ENCODE measurements around the gene S1PR4. TPM values are rescaled to one million over a fixed set of nuclear protein-coding genes. Genes with fewer than 3 reads are reported as not detected.

Gene S1PR4
- polyA plus RNA-seq, 1 of the 3 experiments (the other 2 are of a cell fraction): not detected

GRCh38 chr19:3192684-3193083 lies 14.1 kb downstream of the S1PR4 start:
- Histone ChIP-seq H3K9me2 (no peaks in the 10 kb centered on the region), H3K9me3 (no peaks in the 10 kb centered on the region), H3K4me3 (ENCODE audit: low read depth in 2 of 2, low read length in 1 of 2) (no peak overlapping the region), H3K27me3 (ENCODE audit: insufficient read depth) (no peaks in the 10 kb centered on the region), H3K4me1 (ENCODE audit: control insufficient read depth in 1 of 2, insufficient read depth in 2 of 2, low read depth in 1 of 2, low read length in 1 of 2) (peaks cover 2 to 3% of the 10 kb centered on the region in 2 experiments; a peak in 1 of 4 replicates), H3K27ac (ENCODE audit: low read depth in 2 of 2, low read length in 1 of 2) (no peak overlapping the region), H3K79me2 (ENCODE audit: insufficient read depth) (peaks cover 54% of the 10 kb centered on the region), H2AFZ (ENCODE audit: low read depth) (no peak overlapping the region), H3K4me2 (no peak overlapping the region), H3K36me3 (replicated peaks in 1 of 2; ENCODE audit: control insufficient read depth in 1 of 2, insufficient read depth in 2 of 2, low read length in 1 of 2) (peaks cover 5 to 20% of the 10 kb centered on the region in 2 experiments), H4K20me1 (ENCODE audit: insufficient read depth) (peaks cover 17% of the 10 kb centered on the region; the same call in 1 of the 2 replicates), H3K9ac (no peak overlapping the region), H3F3A (replicated peaks; ENCODE audit: insufficient read depth) (no peaks in the 10 kb centered on the region)
- CTCF ChIA-PET: no interaction called here
- POLR2A ChIA-PET: no interaction called here
- no peak for TF ChIP-seq NFIC (IDR thresholded peaks at IDR 0.05; ENCODE audit: borderline replicate concordance)
- no peak for TF ChIP-seq RCOR1 (IDR thresholded peaks at IDR 0.05; ENCODE audit: low read length)
- TF ChIP-seq GATA2 (CRISPR knock-in tag; IDR thresholded peaks at IDR 0.05): no peak
- no peak for TF ChIP-seq FOXJ3 (CRISPR knock-in tag; IDR thresholded peaks at IDR 0.05)
- no peak for TF ChIP-seq YY1 (IDR thresholded peaks at IDR 0.05; ENCODE audit: low read depth)
- TF ChIP-seq ZBTB33 (IDR thresholded peaks at IDR 0.05; ENCODE audit: borderline replicate concordance, low read depth): no peak
- TF ChIP-seq SMC3 (IDR thresholded peaks at IDR 0.05; ENCODE audit: low read depth, low read length): no peak
- TF ChIP-seq RXRA (IDR thresholded peaks at IDR 0.05; ENCODE audit: borderline replicate concordance, low read depth): no peak
- TF ChIP-seq FOXM1 (IDR thresholded peaks at IDR 0.05; ENCODE audit: low read depth): no peak
- TF ChIP-seq RFX5 (IDR thresholded peaks at IDR 0.05; ENCODE audit: low read length): no peak
- TF ChIP-seq MEF2A (IDR thresholded peaks at IDR 0.05; ENCODE audit: borderline replicate concordance, low read depth): no peak
- no peak for TF ChIP-seq TEAD4 (IDR thresholded peaks at IDR 0.05; ENCODE audit: borderline replicate concordance, insufficient read depth)
- TF ChIP-seq, protein P1, sequence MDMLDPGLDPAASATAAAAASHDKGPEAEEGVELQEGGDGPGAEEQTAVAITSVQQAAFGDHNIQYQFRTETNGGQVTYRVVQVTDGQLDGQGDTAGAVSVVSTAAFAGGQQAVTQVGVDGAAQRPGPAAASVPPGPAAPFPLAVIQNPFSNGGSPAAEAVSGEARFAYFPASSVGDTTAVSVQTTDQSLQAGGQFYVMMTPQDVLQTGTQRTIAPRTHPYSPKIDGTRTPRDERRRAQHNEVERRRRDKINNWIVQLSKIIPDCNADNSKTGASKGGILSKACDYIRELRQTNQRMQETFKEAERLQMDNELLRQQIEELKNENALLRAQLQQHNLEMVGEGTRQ (IDR thresholded peaks at IDR 0.05; ENCODE audit: borderline replicate concordance, low read depth, low read length): no peak
- TF ChIP-seq TCF12 (IDR thresholded peaks at IDR 0.05): no peak
- no peak for TF ChIP-seq MXI1 (IDR thresholded peaks at IDR 0.05; ENCODE audit: low read depth, low read length)
- no peak for TF ChIP-seq EP300 (IDR thresholded peaks at IDR 0.05; ENCODE audit: borderline replicate concordance in 1 of 2, low read depth in 1 of 2, low read length in 1 of 2)
- no peak for TF ChIP-seq RAD21 (IDR thresholded peaks at IDR 0.05; ENCODE audit: low read length)
- TF ChIP-seq, protein P2, sequence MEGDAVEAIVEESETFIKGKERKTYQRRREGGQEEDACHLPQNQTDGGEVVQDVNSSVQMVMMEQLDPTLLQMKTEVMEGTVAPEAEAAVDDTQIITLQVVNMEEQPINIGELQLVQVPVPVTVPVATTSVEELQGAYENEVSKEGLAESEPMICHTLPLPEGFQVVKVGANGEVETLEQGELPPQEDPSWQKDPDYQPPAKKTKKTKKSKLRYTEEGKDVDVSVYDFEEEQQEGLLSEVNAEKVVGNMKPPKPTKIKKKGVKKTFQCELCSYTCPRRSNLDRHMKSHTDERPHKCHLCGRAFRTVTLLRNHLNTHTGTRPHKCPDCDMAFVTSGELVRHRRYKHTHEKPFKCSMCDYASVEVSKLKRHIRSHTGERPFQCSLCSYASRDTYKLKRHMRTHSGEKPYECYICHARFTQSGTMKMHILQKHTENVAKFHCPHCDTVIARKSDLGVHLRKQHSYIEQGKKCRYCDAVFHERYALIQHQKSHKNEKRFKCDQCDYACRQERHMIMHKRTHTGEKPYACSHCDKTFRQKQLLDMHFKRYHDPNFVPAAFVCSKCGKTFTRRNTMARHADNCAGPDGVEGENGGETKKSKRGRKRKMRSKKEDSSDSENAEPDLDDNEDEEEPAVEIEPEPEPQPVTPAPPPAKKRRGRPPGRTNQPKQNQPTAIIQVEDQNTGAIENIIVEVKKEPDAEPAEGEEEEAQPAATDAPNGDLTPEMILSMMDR (IDR thresholded peaks at IDR 0.05): no peak
- no peak for TF ChIP-seq JUND (IDR thresholded peaks at IDR 0.05)
- no peak for TF ChIP-seq ELF1 (IDR thresholded peaks at IDR 0.05)
- DNase-seq: no peak
- WGBS (ENCODE audit: low lambda C conversion rate): 97% methylated on average over 11 of the region's 14 CpGs
